ENCODE results near the gene THADA.
A peak's percentile ranks its signal among the peaks of the same experiment; 100 is the strongest.

The THADA gene

DNA sequence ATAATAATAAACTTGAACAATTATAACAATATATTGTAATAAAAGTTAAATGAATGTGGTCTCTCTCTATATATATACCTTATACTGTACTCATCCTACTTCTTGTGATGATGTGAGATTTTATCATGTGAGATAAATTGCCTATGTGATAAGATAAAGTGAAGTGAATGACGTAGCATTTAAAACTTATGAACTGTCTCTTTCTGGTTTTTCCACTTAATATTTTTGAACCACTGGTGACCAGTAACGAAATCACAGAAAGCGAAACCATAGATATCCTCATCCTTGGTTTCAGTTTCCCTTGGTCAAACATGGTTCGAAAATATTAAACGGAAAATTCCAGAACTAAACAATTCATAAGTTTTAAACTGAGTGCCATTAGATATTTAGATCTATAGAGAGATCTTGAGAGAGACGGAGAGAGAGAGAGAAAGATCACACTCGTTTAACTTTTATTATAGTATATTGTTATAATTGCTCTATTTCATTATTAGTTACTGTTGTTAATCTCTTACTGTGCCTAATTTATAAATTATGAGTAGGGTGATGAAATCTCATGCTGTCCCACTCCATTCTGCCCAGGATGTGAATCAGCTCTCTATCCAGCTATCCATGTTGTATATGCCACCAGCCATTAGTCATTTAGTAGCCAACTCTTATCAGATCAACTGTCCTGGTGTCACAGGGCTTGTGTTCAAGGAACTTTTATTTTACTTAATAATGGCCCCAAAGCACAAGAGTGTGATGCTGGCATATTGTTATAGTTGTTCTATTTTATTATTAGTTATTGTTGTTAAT lies 156.8 kb downstream of the THADA start:
- no peak for DNase-seq

DNA sequence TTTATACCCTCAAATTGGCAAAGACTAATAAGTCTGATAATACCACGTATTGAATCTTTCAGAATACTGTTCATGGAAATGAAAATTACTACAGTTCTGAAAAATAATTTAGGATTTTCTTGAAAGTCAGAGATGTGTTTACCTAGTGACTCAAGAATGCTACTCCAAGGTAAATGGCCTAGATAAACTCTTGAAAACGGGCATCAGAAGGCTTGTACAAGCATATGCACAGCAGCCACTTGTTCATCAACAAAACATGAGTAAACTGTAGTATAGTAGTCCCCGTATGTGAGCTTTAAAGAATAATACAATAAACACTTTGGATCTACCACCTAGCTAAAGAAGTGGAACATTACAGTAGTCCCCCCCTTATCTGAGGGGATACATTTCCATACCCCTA lies 157.5 kb downstream of the THADA start:
- DNase-seq: no peak

DNA sequence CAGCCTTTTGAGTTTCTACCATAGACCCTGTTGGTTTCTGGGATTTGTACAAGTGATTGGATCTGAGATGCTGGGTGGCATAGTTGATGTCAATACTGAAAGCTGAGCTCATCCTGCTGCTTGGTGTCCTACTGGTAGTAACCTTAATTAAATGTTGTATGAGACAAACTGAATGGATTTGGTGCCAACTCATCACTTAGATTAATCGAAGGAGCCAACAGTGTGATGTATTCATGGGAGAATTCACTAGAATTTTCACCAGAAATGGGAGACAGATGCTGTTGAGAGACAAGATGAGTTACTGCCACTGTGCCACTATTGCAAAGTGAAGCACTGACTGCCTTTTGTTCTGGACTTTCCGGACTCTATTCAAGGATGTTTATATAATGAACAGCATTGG lies 158.5 kb downstream of the THADA start:
- no peak for DNase-seq

GRCh38 chr2:43436431-43436830 lies 159.4 kb downstream of the THADA start:
- DNase-seq: no peak

- DNase-seq: no peak
Observed at GRCh38 chr2:43435746-43436145, 160.1 kb downstream of the THADA start.

DNA sequence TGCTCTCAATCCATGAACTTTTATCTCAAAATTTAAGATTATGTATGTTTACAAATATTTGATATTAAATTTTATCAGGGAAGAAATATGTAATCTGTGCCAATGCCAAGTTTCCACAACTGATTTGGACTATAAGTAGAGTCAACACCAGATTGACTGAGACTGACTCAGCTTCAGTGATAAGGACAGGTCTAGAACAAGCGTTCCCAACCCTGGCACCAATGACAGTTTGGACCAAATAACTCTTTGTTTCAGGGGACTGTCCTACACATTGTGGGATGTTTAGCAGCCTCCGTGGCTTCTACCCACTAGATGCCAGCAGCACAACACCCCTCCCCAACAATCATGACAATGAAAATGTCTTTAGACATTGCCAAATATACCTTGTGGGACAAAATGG lies 165.3 kb downstream of the THADA start:
- no peak for DNase-seq

DNA sequence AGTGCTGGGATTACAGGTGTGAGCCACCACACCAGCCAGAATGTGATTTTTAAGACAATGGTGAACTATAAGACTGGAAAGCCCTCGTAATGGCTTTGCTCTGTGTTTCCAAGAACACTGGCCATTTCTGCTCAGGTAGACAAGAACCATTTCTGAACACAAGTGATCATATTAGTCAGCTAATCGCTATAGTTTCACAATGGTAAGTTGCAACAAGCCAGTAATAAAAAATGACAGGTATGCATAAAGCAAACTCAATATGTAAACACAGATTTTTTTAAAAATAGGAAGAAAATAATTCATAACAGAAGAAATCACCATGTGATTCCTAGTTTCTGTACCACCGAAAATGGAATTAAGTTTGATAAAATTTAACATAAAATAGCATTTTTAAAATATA lies 166.5 kb downstream of the THADA start:
- no peak for DNase-seq

DNA sequence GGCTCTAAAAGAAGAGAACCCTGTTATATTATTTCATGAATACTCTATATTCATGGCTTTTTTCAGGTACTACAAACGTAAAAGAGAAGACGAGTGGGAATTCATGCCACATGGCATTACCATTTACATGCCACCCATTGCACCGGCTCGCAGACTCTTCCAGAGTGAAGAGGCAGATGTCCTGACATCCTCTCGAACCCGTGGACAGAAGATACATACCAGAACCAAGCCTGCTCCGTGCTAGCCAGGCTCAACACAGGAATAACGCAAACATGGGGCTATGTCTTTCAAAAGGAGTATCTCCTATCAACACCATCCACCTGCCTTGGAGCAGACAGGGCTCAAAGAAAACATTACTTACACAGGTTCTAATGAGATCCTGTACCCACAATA lies 168.8 kb downstream of the THADA start:
- no peak for DNase-seq

DNA sequence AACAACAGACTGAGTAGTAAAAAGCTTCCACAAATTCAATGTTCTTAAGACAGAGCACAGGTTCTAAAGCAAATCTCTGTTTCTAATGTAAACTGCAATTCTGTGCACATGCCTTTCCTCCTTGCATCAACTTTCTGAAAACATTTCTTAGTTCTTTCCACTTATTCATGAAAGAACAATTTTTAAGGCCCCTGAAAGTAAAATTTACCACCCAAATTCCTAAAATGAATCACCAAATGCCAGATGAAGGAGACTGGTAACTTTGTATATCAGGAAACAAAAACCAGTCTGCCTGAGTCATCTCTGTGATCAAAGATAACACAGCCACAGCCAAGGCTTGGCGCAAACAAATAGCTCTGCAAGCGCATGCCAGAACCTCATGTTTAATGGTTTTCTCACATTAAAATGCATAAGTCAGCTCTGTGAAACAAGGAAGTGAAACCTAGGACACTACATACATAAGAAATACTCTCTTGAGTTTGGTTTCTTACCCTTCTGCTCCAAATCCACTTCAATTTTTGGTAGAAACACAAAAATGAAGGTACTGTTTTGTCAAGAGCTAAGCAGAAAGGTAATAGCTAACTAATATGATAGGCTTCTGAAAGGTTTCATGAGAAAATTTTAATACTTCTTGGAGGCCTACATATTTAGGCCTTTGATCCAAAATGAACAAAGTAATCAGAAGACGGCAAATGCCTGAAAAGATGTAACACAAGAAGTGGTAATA lies 169.4 kb downstream of the THADA start:
- peak; percentile 84 for DNase-seq

- no peak for DNase-seq
Observed at GRCh38 chr2:43425659-43426058, 170.2 kb downstream of the THADA start.

GRCh38 chr2:43424262-43425207 lies 171.3 kb downstream of the THADA start:
- DNase-seq: no peak

DNA sequence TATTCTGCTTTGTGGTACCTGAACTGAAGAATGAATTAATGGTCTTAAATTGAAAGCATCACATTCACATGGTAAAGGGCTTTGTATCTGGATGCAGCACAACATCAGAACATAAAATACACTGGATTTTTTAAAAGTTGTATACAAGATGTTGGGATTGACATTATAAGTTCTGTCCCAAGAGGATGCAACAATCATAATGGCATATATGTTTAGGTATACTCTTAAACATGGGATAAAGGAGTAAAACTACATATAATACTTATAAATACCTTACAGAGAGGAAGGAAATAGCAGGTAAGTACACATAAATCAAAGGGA lies 171.9 kb downstream of the THADA start:
- DNase-seq: no peak

DNA sequence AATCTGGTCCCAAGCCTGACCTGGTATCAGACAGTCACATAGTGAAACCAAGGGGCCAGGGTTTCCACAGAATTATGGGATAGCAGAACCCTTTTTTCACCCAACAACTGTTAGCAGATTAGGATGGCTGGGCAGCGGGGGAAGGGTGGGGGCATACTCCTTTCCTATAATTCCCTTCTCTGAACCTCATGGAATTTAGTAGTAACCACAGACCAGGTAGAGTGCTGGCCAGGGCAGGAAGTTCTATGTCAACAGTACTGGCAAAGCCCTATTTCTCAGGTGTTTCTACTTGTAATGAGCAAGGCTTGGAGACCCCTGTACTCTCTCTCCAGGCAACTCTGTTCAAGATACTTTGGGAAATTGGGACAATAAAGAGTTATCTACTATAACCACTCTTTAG lies 174.6 kb downstream of the THADA start:
- DNase-seq: no peak

- no peak for DNase-seq
Observed at GRCh38 chr2:43420389-43420801, 175.4 kb downstream of the THADA start.

DNA sequence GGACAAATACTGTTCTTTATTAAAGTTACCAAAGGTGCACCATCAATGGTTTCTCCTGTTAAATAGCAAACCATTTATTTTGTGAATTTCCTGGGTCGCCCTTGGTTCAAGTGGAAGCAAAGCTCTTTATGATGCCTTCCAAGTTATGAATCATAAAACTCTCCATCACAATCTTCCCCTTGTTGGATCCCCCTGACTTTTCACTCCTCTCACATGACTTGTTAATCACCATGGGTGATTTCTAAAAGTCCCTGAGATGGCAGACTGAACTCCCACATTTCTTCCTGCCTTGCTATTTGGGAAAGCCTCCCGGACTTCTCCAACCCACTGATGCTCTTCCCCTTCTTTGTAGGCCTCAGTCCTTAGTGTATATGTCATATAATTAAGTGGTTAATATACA lies 176.0 kb downstream of the THADA start:
- DNase-seq: no peak

- no peak for DNase-seq
Observed at GRCh38 chr2:43419243-43419642, 176.6 kb downstream of the THADA start.

- no peak for DNase-seq
Observed at GRCh38 chr2:43418680-43419079, 177.2 kb downstream of the THADA start.

- no peak for DNase-seq
Observed at GRCh38 chr2:43417300-43417699, 178.5 kb downstream of the THADA start.

- no peak for DNase-seq
Observed at GRCh38 chr2:43415592-43415991, 180.2 kb downstream of the THADA start.

DNA sequence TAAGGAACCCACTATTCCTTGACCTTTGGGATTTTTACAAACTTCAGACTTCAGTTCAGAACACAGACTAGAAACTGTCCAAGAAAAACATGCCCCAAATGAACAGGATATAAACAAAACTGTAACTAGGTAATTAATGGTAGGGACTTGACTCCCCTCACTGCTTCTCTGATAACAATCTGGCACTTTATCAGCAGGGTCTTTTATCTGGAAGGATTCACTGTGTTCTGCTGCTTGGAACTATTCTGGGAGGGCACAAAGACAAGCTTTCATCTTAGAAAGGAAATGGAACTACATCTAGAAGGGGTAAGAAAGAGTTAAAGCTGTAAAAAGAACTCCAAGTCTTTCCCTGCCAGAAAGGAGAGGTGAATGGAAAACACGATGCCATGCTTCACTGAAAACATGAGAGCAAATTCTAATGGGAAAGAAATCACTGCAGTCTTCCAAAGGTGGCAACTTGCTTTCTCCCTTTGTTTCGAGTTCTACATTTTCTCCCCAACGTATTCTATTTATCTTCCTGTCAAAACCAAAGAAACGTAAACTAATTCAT lies 181.2 kb downstream of the THADA start:
- DNase-seq: no peak

- DNase-seq: no peak
Observed at GRCh38 chr2:43414033-43414432, 181.8 kb downstream of the THADA start.

DNA sequence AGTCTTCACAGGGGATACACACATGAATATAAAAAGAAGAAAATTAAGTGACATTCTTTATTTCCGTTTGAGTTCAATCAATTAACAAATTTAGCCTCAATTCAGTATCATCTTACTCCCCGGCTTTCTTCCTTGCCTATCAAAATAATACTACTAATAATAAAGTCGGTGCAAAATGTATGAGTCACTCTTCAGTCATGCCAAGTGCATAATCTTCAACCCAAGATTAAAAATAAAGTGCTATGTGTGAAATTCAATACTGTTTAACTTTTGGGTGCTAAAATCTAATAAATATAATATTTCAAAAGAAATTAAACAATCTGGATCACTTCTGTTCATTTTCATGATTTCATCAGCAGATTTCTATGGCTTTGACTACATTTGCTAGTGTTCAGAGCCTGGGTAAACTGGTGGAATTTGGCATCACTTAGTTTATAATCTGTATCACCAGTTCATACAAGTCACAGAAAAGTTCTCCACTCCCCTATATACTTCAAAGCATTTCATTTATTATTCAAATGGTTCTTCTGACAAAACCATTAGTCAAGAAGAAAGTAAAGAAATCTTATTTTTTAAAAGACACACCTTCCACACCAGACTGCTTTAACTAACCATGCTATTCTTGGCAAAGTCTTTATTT lies 183.6 kb downstream of the THADA start:
- no peak for DNase-seq
